Activated naive CD4-positive, alpha-beta T cell (primary cell): ENCODE results near the gene IL17RB.

Experiments
- DNase-seq, 4 experiments: peaks; one replicate each; lab custom pipeline; 2025; lab: John Stamatoyannopoulos, UW

Gene IL17RB

GRCh38 chr3:53829605-53830004 is 16.8 kb upstream of the IL17RB start:
- DNase-seq = no peak

- no peak for DNase-seq
Observed at GRCh38 chr3:53830944-53831343, 15.4 kb upstream of the IL17RB start.

GRCh38 chr3:53833053-53833645 is 13.2 kb upstream of the IL17RB start:
- DNase-seq = no peak

- no peak for DNase-seq
Observed at GRCh38 chr3:53833700-53834099, 12.7 kb upstream of the IL17RB start.

GRCh38 chr3:53834429-53835095 is 11.8 kb upstream of the IL17RB start:
- no peak for DNase-seq

DNA sequence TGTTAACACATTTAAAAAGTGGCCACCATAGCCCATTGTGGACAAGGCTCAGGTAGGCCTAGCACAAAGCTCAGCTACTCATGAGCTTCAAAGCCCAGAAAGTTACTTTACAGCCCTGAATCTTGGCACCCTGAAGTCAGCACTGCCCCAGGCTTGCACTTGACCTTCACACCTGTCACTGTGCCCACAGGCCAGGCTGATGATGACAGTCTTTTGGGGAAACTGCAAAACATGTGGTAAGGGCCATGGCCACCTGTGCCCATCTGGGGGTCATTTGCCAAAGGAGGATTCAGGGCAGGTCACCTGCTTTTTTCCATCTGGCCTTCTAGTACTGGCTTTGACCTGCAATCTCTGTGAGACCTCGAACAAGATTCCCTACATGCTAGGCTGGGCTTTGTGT is 11.1 kb upstream of the IL17RB start:
- DNase-seq = no peak

- no peak for DNase-seq
Observed at GRCh38 chr3:53836084-53836872, 10.1 kb upstream of the IL17RB start.

DNA sequence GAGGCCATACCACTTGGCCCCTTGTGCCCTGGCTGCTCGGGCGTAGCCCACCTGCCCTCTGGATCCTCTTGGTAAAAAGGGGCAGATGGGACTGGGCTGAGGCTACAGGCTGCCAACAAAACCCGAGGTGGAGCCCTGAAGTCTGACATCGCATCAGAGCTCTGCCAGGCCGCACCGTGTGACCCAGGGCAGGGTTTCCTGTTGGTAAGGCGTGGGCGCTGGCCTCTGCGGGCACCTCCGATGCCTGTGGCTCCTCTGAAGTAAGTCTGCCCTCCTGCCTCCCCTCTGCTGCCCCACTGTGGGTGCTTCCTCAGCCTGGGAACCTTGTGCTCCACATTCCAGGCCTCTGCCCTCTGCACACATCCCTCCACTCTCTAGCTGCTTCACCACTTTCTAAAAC is 9.0 kb upstream of the IL17RB start:
- no peak for DNase-seq

- no peak for DNase-seq
Observed at GRCh38 chr3:53841296-53841695, 5.1 kb upstream of the IL17RB start.

GRCh38 chr3:53842436-53843194 is 3.8 kb upstream of the IL17RB start:
- no peak for DNase-seq

DNA sequence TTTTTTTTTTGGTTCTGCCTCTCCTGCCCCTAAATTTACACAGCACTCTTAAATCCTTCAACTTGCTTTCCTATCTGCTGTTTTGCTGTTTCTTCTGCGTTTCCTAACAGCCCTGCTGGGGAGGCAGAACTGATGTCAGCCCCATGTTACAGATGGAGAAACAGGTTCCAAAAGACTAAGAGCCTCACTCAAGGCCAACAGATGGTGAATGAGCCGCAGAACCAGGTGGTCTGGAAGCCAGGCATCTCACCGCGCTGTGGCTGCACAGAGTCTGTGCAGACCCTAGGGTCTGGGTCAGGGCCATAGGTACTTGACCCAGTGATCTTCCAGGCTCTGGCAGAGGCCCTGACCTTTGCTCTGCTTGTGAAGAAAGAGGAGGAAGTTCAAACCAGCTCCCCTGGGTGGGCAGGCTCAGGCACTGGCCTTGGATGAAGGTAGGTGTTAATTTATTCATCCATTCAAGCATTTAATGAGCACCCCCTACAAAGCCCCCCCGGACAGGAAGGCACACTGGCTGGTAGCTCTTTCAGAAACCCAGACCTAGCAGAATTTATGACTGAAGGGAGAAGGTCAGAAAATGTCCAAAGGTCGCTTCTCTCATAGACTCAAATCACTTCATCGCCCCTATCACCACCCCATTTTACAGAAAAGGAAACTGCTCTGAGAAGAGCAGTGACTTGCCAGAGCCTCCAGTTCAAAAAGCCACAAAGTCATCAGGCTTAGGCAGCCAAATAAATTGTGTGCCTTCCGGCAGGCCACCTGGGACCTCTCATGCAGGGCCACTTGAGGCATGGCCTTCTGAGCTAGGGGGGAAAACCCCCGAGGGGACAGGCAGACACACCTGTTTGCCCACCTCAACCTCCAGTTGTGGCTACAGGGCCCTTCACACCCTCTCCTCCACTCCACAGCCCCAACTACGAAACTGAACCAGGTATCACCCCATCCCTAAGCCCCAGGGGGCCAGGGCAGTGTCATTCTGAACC is 2.9 kb upstream of the IL17RB start:
- DNase-seq = no peak

- DNase-seq = no peak
Observed at GRCh38 chr3:53844262-53845102, 1.9 kb upstream of the IL17RB start.

DNA sequence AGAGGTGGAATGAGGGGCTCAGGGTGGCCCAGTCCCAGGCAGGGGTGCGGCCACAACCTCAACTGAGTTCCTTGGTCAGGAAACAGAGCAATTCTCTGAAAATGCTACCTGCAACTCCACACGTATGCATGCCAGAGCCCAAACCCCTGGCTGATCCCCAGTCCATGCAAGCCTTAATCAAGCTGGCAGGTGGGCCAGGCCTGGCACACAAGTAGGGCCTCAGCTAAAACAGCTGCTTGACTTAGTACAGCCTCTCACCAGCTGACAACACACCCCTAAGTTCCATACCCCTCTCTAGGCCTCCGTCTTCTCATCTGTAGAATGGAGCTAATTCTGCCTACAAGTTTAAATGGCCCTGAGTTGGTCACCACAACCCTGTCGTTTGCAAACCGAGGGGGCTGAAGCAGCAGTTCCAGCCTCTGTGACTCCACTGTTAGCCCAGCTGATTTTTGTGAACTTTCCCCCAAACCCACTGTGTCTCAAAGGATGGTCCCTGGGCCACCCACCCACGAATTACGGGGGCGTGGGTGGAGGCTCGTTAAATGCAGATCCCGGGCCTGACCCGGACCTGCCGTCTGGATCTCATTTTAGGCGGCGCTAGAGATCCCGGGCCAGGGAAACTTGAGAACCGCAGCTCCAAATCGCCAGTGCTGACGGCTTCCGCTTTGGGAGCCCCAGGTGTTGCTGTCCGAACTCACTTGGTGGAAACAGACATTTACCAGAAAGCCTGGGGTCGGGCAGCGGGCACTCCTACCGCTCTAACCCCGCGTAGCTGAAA is 1.1 kb upstream of the IL17RB start:
- no peak for DNase-seq

GRCh38 chr3:53845881-53846133 is 561 bp upstream of the IL17RB start:
- no peak for DNase-seq

DNA sequence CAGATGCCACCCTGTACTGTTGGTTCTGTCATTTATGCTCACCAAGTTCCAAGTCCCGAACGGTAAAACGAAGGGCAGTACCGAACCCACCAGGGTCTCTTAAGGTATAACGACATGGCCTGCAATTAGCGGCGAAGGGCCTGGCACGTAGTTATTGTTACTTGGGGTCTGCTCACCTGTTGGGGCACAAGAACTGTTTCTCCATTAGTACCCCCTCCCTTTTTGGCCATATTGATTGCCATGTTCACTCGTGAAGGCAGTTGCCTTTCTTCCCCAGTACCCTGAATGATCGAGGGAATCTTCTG is 435 bp downstream of the IL17RB start:
- DNase-seq = no peak

GRCh38 chr3:53849916-53850315 is 3.5 kb downstream of the IL17RB start:
- DNase-seq = no peak

DNA sequence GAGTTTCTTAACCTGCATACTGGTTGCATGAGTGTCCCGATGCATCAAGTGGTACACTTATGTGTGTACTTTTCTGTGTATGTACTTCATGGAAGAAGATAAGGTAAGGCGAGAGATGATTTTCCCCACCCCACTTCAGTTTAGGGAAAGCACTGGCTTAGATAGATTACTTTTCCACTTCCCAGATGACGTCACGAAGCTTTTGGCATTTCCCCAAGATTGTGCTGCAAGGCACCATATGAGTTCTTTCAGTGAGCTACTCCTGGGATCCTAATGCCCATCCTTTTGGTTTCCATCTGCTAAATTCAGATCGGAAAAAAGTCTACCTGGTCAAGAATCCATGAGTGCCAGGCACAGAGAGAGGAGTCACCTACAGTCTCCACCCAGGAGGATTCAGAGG is 4.5 kb downstream of the IL17RB start:
- no peak for DNase-seq

GRCh38 chr3:53856964-53857363 is 10.6 kb downstream of the IL17RB start:
- no peak for DNase-seq

DNA sequence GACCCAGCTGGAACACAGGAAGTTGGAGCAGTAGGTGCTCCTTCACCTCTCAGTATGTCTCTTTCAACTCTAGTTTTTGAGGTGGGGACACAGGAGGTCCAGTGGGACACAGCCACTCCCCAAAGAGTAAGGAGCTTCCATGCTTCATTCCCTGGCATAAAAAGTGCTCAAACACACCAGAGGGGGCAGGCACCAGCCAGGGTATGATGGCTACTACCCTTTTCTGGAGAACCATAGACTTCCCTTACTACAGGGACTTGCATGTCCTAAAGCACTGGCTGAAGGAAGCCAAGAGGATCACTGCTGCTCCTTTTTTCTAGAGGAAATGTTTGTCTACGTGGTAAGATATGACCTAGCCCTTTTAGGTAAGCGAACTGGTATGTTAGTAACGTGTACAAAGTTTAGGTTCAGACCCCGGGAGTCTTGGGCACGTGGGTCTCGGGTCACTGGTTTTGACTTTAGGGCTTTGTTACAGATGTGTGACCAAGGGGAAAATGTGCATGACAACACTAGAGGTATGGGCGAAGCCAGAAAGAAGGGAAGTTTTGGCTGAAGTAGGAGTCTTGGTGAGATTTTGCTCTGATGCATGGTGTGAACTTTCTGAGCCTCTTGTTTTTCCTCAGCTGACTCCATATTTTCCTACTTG is 11.9 kb downstream of the IL17RB start:
- DNase-seq = no peak

DNA sequence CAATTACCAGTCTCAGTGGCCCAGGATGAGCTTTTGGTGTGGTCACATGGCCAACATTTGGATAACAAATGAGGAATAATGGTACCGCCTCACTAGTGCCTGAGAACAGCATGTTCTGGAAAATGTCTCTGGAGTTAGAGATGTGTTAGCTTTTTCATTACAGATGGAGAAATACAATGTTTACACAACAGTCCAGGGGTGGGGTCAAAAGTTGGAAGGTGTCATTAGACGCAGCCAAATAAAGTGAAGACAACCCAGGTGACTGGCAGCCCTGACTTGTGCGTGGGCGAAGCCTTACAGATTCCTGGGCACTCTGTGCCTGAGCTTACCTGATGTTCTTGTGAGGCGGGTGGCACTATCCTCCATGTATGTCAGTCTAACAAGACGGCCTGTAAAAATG is 12.8 kb downstream of the IL17RB start:
- no peak for DNase-seq
